ENCODE results near the gene TSPAN5. TPM values are rescaled to one million over a fixed set of nuclear protein-coding genes. Genes with fewer than 3 reads are reported as not detected.

Gene TSPAN5
- polyA plus RNA-seq, 1 donor (not counting 4 experiments of a cell fraction or from before 2014, with no cell fraction given) = 45.5 TPM

DNA sequence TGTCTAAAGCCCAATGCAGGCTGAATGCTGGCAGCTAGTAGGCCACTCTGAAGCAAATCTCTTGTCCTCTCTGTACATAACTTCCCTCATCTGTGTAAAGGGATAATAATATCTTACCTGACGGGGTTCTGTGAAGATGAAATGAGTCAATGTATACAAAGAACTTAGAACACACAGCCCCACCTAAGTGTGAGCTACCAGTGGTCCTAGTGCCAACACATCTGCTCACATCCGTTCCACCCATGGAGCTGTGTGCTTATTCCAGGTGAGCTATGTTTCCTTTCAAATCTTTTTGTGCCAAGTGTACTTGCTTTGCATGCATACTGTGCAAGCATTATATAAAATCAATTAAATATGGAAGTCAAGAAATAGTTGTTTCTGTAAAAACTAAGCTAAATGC, 116.4 kb downstream of the TSPAN5 start:
- Histone ChIP-seq H2AFZ (ENCODE audit: control insufficient read depth, low read length) (no peak overlapping the region), H3K4me2 (ENCODE audit: control insufficient read depth, extremely low read depth, insufficient read depth, low read depth, low read length) (peak overlapping the region; percentile 1), H3K27ac (ENCODE audit: control insufficient read depth, insufficient read depth, low read length) (peak overlapping the region; percentile 57), H3K27me3 (ENCODE audit: control insufficient read depth, extremely low read depth, insufficient read depth, low read length) (no peaks in the 10 kb centered on the region), H3K4me3 (ENCODE audit: control insufficient read depth in 2 of 3, extremely low read depth in 1 of 3, insufficient read depth in 2 of 3, low read depth in 1 of 3, low read length in 3 of 3) (no peak overlapping the region), H3K9ac (ENCODE audit: control insufficient read depth, extremely low read depth, insufficient read depth, low read length) (no peak overlapping the region), H3K9me3 (ENCODE audit: control insufficient read depth, low read depth, low read length) (no peaks in the 10 kb centered on the region), H3K9me1 (ENCODE audit: control insufficient read depth, extremely low read depth, insufficient read depth, low read length) (no peaks in the 10 kb centered on the region), H3K79me2 (ENCODE audit: control insufficient read depth, insufficient read depth, low read length) (peaks cover 43% of the 10 kb centered on the region), H3K4me1 (ENCODE audit: control insufficient read depth, extremely low read depth, insufficient read depth, low read length) (peaks cover 24% of the 10 kb centered on the region), H4K20me1 (ENCODE audit: control insufficient read depth, extremely low read depth, insufficient read depth, low read length) (no peaks in the 10 kb centered on the region), H3K36me3 (ENCODE audit: control insufficient read depth in 2 of 2, extremely low read depth in 1 of 2, insufficient read depth in 2 of 2, low read length in 2 of 2) (peaks cover 0 to 3% of the 10 kb centered on the region in 2 experiments)
- FAIRE-seq (peak; percentile 86), DNase-seq (ENCODE audit: low read depth, low spot score) (no peak)
- TF ChIP-seq EZH2 (IDR thresholded peaks at IDR 0.05; ENCODE audit: low read length) = no peak
- dilution Hi-C loops (cut with MboI; ENCODE audit: extremely low pct_ligation_motif_present, low sequenced_read_pairs) = no loop called here

DNA sequence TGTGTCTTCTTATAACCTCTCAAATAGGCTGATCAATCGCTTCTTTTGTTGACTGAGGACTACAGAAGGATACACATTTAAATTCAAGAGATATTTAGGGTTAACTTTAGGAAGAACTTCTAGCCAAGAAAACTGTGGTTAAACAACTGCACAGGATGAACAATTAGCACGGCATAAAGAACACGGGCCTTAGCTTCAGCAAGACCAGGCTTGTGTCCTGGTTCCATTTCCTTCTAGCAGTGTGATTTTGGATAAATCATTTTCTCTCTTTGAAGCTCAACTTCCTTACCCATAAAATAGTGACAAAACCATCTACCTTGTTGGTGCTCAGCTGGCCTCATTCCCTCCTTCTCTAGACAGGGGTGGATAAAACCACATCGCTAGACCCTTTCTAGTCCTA, 117.6 kb downstream of the TSPAN5 start:
- peak; percentile 99 for FAIRE-seq
- TF ChIP-seq, protein P1, sequence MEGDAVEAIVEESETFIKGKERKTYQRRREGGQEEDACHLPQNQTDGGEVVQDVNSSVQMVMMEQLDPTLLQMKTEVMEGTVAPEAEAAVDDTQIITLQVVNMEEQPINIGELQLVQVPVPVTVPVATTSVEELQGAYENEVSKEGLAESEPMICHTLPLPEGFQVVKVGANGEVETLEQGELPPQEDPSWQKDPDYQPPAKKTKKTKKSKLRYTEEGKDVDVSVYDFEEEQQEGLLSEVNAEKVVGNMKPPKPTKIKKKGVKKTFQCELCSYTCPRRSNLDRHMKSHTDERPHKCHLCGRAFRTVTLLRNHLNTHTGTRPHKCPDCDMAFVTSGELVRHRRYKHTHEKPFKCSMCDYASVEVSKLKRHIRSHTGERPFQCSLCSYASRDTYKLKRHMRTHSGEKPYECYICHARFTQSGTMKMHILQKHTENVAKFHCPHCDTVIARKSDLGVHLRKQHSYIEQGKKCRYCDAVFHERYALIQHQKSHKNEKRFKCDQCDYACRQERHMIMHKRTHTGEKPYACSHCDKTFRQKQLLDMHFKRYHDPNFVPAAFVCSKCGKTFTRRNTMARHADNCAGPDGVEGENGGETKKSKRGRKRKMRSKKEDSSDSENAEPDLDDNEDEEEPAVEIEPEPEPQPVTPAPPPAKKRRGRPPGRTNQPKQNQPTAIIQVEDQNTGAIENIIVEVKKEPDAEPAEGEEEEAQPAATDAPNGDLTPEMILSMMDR (optimal IDR thresholded peaks at IDR 0.05 in 1 of 3, IDR thresholded peaks at IDR 0.05 in 1 of 3, conservative IDR thresholded peaks at IDR 0.05 in 1 of 3; ENCODE audit: extremely low read depth in 1 of 3, insufficient read depth in 2 of 3, low read length in 3 of 3) = no peak
- no peak for TF ChIP-seq EZH2 (IDR thresholded peaks at IDR 0.05; ENCODE audit: low read length)
- DNase-seq (ENCODE audit: low read depth, low spot score) = no peak

DNA sequence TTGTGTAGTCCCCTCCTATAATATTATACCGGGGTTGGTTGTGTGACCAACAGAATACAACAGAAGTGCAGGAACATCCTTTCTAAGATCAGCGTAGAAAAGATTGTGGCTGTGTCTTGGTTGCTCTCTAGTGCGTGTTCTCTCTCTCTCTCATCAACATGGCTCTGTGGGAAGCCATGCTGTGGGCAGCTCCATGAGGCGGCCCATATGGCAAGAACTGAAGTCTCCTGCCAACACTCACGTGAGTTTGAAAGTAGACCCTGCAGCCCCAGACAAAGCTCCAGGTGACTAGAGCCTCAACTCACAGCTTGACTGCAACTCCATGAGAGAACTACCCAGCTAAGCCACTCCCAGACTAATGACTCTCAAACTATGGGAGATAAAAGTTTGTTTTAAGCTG, 118.7 kb downstream of the TSPAN5 start:
- Histone ChIP-seq H3K79me2 (ENCODE audit: control insufficient read depth, insufficient read depth, low read length) (peaks cover 36% of the 10 kb centered on the region), H3K27ac (ENCODE audit: control insufficient read depth, insufficient read depth, low read length) (no peak overlapping the region), H2AFZ (ENCODE audit: control insufficient read depth, low read length) (no peak overlapping the region), H3K27me3 (ENCODE audit: control insufficient read depth, extremely low read depth, insufficient read depth, low read length) (no peaks in the 10 kb centered on the region), H3K9ac (ENCODE audit: control insufficient read depth, extremely low read depth, insufficient read depth, low read length) (no peak overlapping the region), H4K20me1 (ENCODE audit: control insufficient read depth, extremely low read depth, insufficient read depth, low read length) (no peaks in the 10 kb centered on the region), H3K9me1 (ENCODE audit: control insufficient read depth, extremely low read depth, insufficient read depth, low read length) (no peaks in the 10 kb centered on the region), H3K4me3 (ENCODE audit: control insufficient read depth in 2 of 3, extremely low read depth in 1 of 3, insufficient read depth in 2 of 3, low read depth in 1 of 3, low read length in 3 of 3) (no peak overlapping the region), H3K4me1 (ENCODE audit: control insufficient read depth, extremely low read depth, insufficient read depth, low read length) (peaks cover 24% of the 10 kb centered on the region), H3K4me2 (ENCODE audit: control insufficient read depth, extremely low read depth, insufficient read depth, low read depth, low read length) (no peak overlapping the region), H3K36me3 (ENCODE audit: control insufficient read depth in 2 of 2, extremely low read depth in 1 of 2, insufficient read depth in 2 of 2, low read length in 2 of 2) (peaks cover 0 to 3% of the 10 kb centered on the region in 2 experiments), H3K9me3 (ENCODE audit: control insufficient read depth, low read depth, low read length) (no peaks in the 10 kb centered on the region)
- dilution Hi-C loops (cut with MboI; ENCODE audit: extremely low pct_ligation_motif_present, low sequenced_read_pairs) = no loop called here
- no peak for TF ChIP-seq EZH2 (IDR thresholded peaks at IDR 0.05; ENCODE audit: low read length)
- TF ChIP-seq, protein P1 (optimal IDR thresholded peaks at IDR 0.05 in 1 of 3, IDR thresholded peaks at IDR 0.05 in 1 of 3, conservative IDR thresholded peaks at IDR 0.05 in 1 of 3; ENCODE audit: extremely low read depth in 1 of 3, insufficient read depth in 2 of 3, low read length in 3 of 3) = no peak
- DNase-seq (ENCODE audit: low read depth, low spot score) (no peak), FAIRE-seq (no peak)

More for the DNA sequence above, 117.6 kb downstream of the TSPAN5 start:
- Histone ChIP-seq H3K4me3 (ENCODE audit: control insufficient read depth in 2 of 3, extremely low read depth in 1 of 3, insufficient read depth in 2 of 3, low read depth in 1 of 3, low read length in 3 of 3) (peak overlapping the region in 1 of 3 experiments; percentile 43), H3K9me1 (ENCODE audit: control insufficient read depth, extremely low read depth, insufficient read depth, low read length) (no peaks in the 10 kb centered on the region), H2AFZ (ENCODE audit: control insufficient read depth, low read length) (peak overlapping the region; percentile 63), H3K27me3 (ENCODE audit: control insufficient read depth, extremely low read depth, insufficient read depth, low read length) (no peaks in the 10 kb centered on the region), H3K9me3 (ENCODE audit: control insufficient read depth, low read depth, low read length) (no peaks in the 10 kb centered on the region), H4K20me1 (ENCODE audit: control insufficient read depth, extremely low read depth, insufficient read depth, low read length) (no peaks in the 10 kb centered on the region), H3K4me1 (ENCODE audit: control insufficient read depth, extremely low read depth, insufficient read depth, low read length) (peaks cover 24% of the 10 kb centered on the region), H3K4me2 (ENCODE audit: control insufficient read depth, extremely low read depth, insufficient read depth, low read depth, low read length) (peak overlapping the region; percentile 67), H3K79me2 (ENCODE audit: control insufficient read depth, insufficient read depth, low read length) (peaks cover 40% of the 10 kb centered on the region), H3K27ac (ENCODE audit: control insufficient read depth, insufficient read depth, low read length) (peak overlapping the region; percentile 48), H3K36me3 (ENCODE audit: control insufficient read depth in 2 of 2, extremely low read depth in 1 of 2, insufficient read depth in 2 of 2, low read length in 2 of 2) (peaks cover 0 to 3% of the 10 kb centered on the region in 2 experiments), H3K9ac (ENCODE audit: control insufficient read depth, extremely low read depth, insufficient read depth, low read length) (no peak overlapping the region)
- dilution Hi-C loops (cut with MboI; ENCODE audit: extremely low pct_ligation_motif_present, low sequenced_read_pairs) = no loop called here
